H1 (cell line): ENCODE results near the gene NMNAT3. TPM values are rescaled to one million over a fixed set of nuclear protein-coding genes. Genes with fewer than 3 reads are reported as not detected.

ENCODE experiments used
- CTCF ChIA-PET: fragments of 300-600 bp; sonication (Branson Sonifier 250); formaldehyde crosslinking; loops from one replicate; lab custom pipeline; 2021; ENCODE audit not compliant: partially characterized antibody; lab: Charles Lee
- POLR2A ChIA-PET: fragments of 300-600 bp; sonication (Branson Sonifier 250); formaldehyde crosslinking; loops from one replicate; lab custom pipeline; 2021; ENCODE audit warnings: inconsistent platforms; ENCODE audit not compliant: partially characterized antibody; lab: Charles Lee
- DNase-seq, 2 experiments: peaks; one replicate each; pipeline versions ENCODE4 v3.0.0 to v3.0.0-alpha.2; 2010 to 2022; ENCODE audit warnings: low spot score in 2 of 2, low read depth in 1 of 2, mixed read lengths in 1 of 2
- FAIRE-seq: peaks from 2 replicates; lab custom pipeline; 2011; peaks lifted over from hg19 to GRCh38; lab: Jason Lieb, UNC
- H2AFZ ChIP-seq: 2 replicates; pipeline ENCODE4 v1.8.1; 2012; ENCODE audit warnings: low read length, inconsistent platforms
- H2AK5ac ChIP-seq: 2 replicates; pipeline ENCODE4 v1.6.1; 2013; ENCODE audit warnings: low read depth, low read length
- H2BK120ac ChIP-seq: replicated peaks from 2 replicates; pipeline ENCODE3; 2013; ENCODE audit warnings: low read depth, low read length, inconsistent platforms
- H2BK12ac ChIP-seq: 2 replicates; pipeline ENCODE4 v1.6.1; 2013; ENCODE audit warnings: low read depth, low read length
- H2BK15ac ChIP-seq: 2 replicates; pipeline ENCODE4 v1.6.1; 2013; ENCODE audit warnings: low read length
- H2BK20ac ChIP-seq: 2 replicates; pipeline ENCODE4 v1.6.1; 2013; ENCODE audit warnings: low read length
- H2BK5ac ChIP-seq: 2 replicates; pipeline ENCODE4 v1.6.1; 2013; ENCODE audit warnings: low read depth, low read length
- H3K14ac ChIP-seq: 2 replicates; pipeline ENCODE4 v1.6.1; 2013; ENCODE audit warnings: inconsistent platforms; ENCODE audit not compliant: insufficient read length
- H3K18ac ChIP-seq: 2 replicates; pipeline ENCODE4 v1.6.1; 2013; ENCODE audit warnings: low read length; ENCODE audit errors: extremely low read depth
- H3K23ac ChIP-seq: 2 replicates; pipeline ENCODE4 v1.6.1; 2013; ENCODE audit warnings: inconsistent platforms; ENCODE audit not compliant: insufficient read length
- H3K23me2 ChIP-seq: 2 replicates; pipeline ENCODE4 v1.6.1; 2013; ENCODE audit warnings: low read depth, low read length
- H3K27ac ChIP-seq: 2 replicates; pipeline ENCODE4 v1.6.1; 2011; ENCODE audit warnings: low read depth, low read length, inconsistent platforms
- H3K27me3 ChIP-seq, 4 experiments: replicated peaks in 1 of 4; 1 replicate in 1 of 4; 2 replicates in 3 of 4; pipeline versions ENCODE4 v1.6.1 to v1.8.1; 2011 to 2013; ENCODE audit warnings: low read length in 3 of 4, mild to moderate bottlenecking in 3 of 4, inconsistent platforms in 2 of 4, mixed read lengths in 2 of 4, moderate library complexity in 1 of 4; ENCODE audit not compliant: control insufficient read depth in 3 of 4, insufficient read depth in 3 of 4; ENCODE audit errors: extremely low read depth in 1 of 4
- H3K36me3 ChIP-seq, 4 experiments: 2 replicates each; pipeline versions ENCODE4 v1.6.1 to v1.8.1; 2011 to 2013; ENCODE audit warnings: mild to moderate bottlenecking in 4 of 4, low read length in 3 of 4, moderate library complexity in 2 of 4, control low read depth in 1 of 4, inconsistent platforms in 1 of 4; ENCODE audit not compliant: insufficient read depth in 4 of 4, control insufficient read depth in 2 of 4
- H3K4ac ChIP-seq: replicated peaks from 2 replicates; pipeline ENCODE3; 2013; ENCODE audit warnings: low read length, low read depth, mixed read lengths, inconsistent platforms; ENCODE audit not compliant: insufficient read length
- H3K4me1 ChIP-seq, 4 experiments: replicated peaks in 1 of 4; 1 replicate in 1 of 4; 2 replicates in 3 of 4; pipeline versions ENCODE4 v1.6.1 to v1.8.1; 2011 to 2013; ENCODE audit warnings: low read length in 3 of 4, inconsistent platforms in 2 of 4, mixed read lengths in 1 of 4; ENCODE audit not compliant: insufficient read depth in 4 of 4, control insufficient read depth in 3 of 4
- H3K4me2 ChIP-seq, 2 experiments: 2 replicates each; pipeline versions ENCODE4 v1.6.1 to v1.8.1; 2011 to 2013; ENCODE audit warnings: low read depth in 2 of 2, low read length in 2 of 2, control low read depth in 1 of 2, inconsistent platforms in 1 of 2, mild to moderate bottlenecking in 1 of 2; ENCODE audit not compliant: insufficient read depth in 1 of 2
- H3K4me3 ChIP-seq, 4 experiments: fragments of 200-600, 300-600 bp in 1 of 4; sonication (generic), shearing (Covaris generic), sonication (Bioruptor Twin) in 1 of 4; 2 replicates each; pipeline versions ENCODE4 v1.5.1 to v1.8.1; 2011 to 2016; ENCODE audit warnings: low read length in 4 of 4, low read depth in 3 of 4, control low read depth in 2 of 4, inconsistent platforms in 2 of 4, mild to moderate bottlenecking in 2 of 4, mixed read lengths in 1 of 4, moderate library complexity in 1 of 4; ENCODE audit not compliant: insufficient read depth in 2 of 4; ENCODE audit errors: extremely low read depth in 1 of 4
- H3K56ac ChIP-seq: replicated peaks from 2 replicates; pipeline ENCODE3; 2013; ENCODE audit warnings: low read depth, mild to moderate bottlenecking, mixed read lengths, low read length, inconsistent platforms; ENCODE audit not compliant: insufficient read length
- H3K79me1 ChIP-seq: 2 replicates; pipeline ENCODE4 v1.6.1; 2013; ENCODE audit warnings: low read depth, low read length, control low read depth
- H3K79me2 ChIP-seq, 2 experiments: 2 replicates each; pipeline versions ENCODE4 v1.6.1 to v1.8.1; 2012 to 2013; ENCODE audit warnings: low read length in 2 of 2, mild to moderate bottlenecking in 2 of 2, inconsistent platforms in 1 of 2; ENCODE audit not compliant: insufficient read depth in 2 of 2, control insufficient read depth in 1 of 2
- H3K9ac ChIP-seq, 4 experiments: replicated peaks in 1 of 4; 1 replicate in 1 of 4; 2 replicates in 3 of 4; pipeline versions ENCODE4 v1.6.1 to v1.8.1; 2011 to 2013; ENCODE audit warnings: low read depth in 3 of 4, low read length in 3 of 4, control low read depth in 2 of 4, mild to moderate bottlenecking in 2 of 4, moderate library complexity in 2 of 4, inconsistent platforms in 1 of 4; ENCODE audit errors: extremely low read depth in 1 of 4
- H3K9me3 ChIP-seq, 2 experiments: 2 replicates each; pipeline versions ENCODE4 v1.6.1 to v1.8.1; 2012 to 2013; ENCODE audit warnings: mild to moderate bottlenecking in 2 of 2, moderate library complexity in 2 of 2, control low read depth in 1 of 2, inconsistent platforms in 1 of 2, low read depth in 1 of 2, low read length in 1 of 2, mixed read lengths in 1 of 2; ENCODE audit not compliant: insufficient read depth in 2 of 2
- H4K20me1 ChIP-seq, 2 experiments: replicated peaks in 1 of 2; 2 replicates each; pipeline versions ENCODE3 to v1.8.1; 2011 to 2013; ENCODE audit warnings: inconsistent platforms in 2 of 2, low read length in 2 of 2, mild to moderate bottlenecking in 1 of 2; ENCODE audit not compliant: insufficient read depth in 2 of 2, control insufficient read depth in 1 of 2
- H4K5ac ChIP-seq: 2 replicates; pipeline ENCODE4 v1.6.1; 2013; ENCODE audit warnings: low read length, low read depth, mixed read lengths, inconsistent platforms; ENCODE audit not compliant: insufficient read length
- H4K8ac ChIP-seq: 2 replicates; pipeline ENCODE4 v1.8.0; 2013; ENCODE audit warnings: mild to moderate bottlenecking, moderate library complexity, low read length, inconsistent platforms; ENCODE audit not compliant: insufficient read depth; ENCODE audit errors: extremely low read depth
- H4K91ac ChIP-seq: replicated peaks from 2 replicates; pipeline ENCODE3; 2013; ENCODE audit warnings: low read length, mixed read lengths, inconsistent platforms; ENCODE audit not compliant: insufficient read length
- CTCF ChIP-seq, 3 experiments: IDR thresholded peaks; 1 replicate in 2 of 3; 2 replicates in 1 of 3; pipeline versions ENCODE4 v1.5.1 to v1.6.1; 2011; ENCODE audit warnings: low read length in 3 of 3, mild to moderate bottlenecking in 3 of 3, inconsistent platforms in 2 of 3, low read depth in 1 of 3, moderate library complexity in 1 of 3; ENCODE audit not compliant: insufficient read depth in 1 of 3; ENCODE audit errors: control extremely low read depth in 1 of 3
- HDAC2 ChIP-seq, 2 experiments: fragments of 300-600 bp in 1 of 2; sonication (generic) in 1 of 2; IDR thresholded peaks; 2 replicates each; pipeline ENCODE4 v1.6.1; 2011 to 2012; ENCODE audit warnings: low read depth in 2 of 2, low read length in 2 of 2, mild to moderate bottlenecking in 2 of 2, moderate library complexity in 2 of 2, borderline replicate concordance in 1 of 2, inconsistent platforms in 1 of 2
- JUN ChIP-seq: IDR thresholded peaks from 2 replicates; pipeline ENCODE4 v1.6.1; 2011; ENCODE audit warnings: low read depth, mild to moderate bottlenecking, improper control_type of control experiment, low read length
- KDM1A ChIP-seq: fragments of 200-600, 300-600 bp; sonication (generic); IDR thresholded peaks from 2 replicates; pipeline ENCODE4 v1.7.1; 2016; ENCODE audit warnings: mild to moderate bottlenecking, low read length, borderline replicate concordance
- RAD21 ChIP-seq, 2 experiments: IDR thresholded peaks in 1 of 2; conservative IDR thresholded peaks in 1 of 2; 2 replicates each; pipeline ENCODE4 v1.6.1; 2011; ENCODE audit warnings: low read depth in 2 of 2, low read length in 2 of 2, improper control_type of control experiment in 1 of 2, inconsistent platforms in 1 of 2, mild to moderate bottlenecking in 1 of 2, moderate library complexity in 1 of 2
- SIN3A ChIP-seq, 2 experiments: IDR thresholded peaks in 1 of 2; conservative IDR thresholded peaks in 1 of 2; 2 replicates each; pipeline ENCODE4 v1.6.1; 2011 to 2012; ENCODE audit warnings: low read length in 2 of 2, improper control_type of control experiment in 1 of 2, low read depth in 1 of 2, mild to moderate bottlenecking in 1 of 2
- TCF12 ChIP-seq: IDR thresholded peaks from 2 replicates; pipeline ENCODE4 v1.6.1; 2011; ENCODE audit warnings: low read depth, mild to moderate bottlenecking, low read length
- YY1 ChIP-seq: IDR thresholded peaks from 2 replicates; pipeline ENCODE4 v1.6.1; 2011; ENCODE audit warnings: low read depth, mild to moderate bottlenecking, low read length
- WGBS, 2 experiments: shearing (Covaris generic) in 1 of 2; methylation state at CpG; one replicate each; pipeline versions ENCODE4 v1.1.6 to v1.1.7; 2013 to 2015; ENCODE audit warnings: low lambda C conversion rate in 2 of 2, mixed read lengths in 2 of 2, inconsistent platforms in 1 of 2, low coverage in 1 of 2, missing lambda C conversion rate in 1 of 2; ENCODE audit not compliant: insufficient replicate concordance in 2 of 2, insufficient coverage in 1 of 2, insufficient read length in 1 of 2; ENCODE audit errors: extremely low coverage in 1 of 2, missing lambda C conversion rate in 1 of 2; 5-methylcytosine and 5-hydroxymethylcytosine counted together
- polyA plus RNA-seq, 7 experiments: library from polyadenylated mRNA; depleted of rRNA in 3 of 7; stranded (reverse) in 5 of 7; unstranded in 2 of 7; fragments of >200 nt in 5 of 7; fragments of 200-250 nt in 2 of 7; gene quantifications; 1 replicate in 5 of 7; 2 replicates in 1 of 7; 4 replicates in 1 of 7; pipeline versions ENCODE4 v1.2.1 to v1.2.3, GENCODE V29; 2011 to 2013; ENCODE audit warnings: missing spikeins in 2 of 7, mixed read lengths in 2 of 7
- total RNA-seq: library from RNA; stranded (reverse); fragmentation: NEBNext Ultra II Directional; extraction: Animal tissue kit (Norgen Biotek cat#: 25700); gene quantifications from 2 replicates; pipeline ENCODE4 v1.2.1, GENCODE V29; 2021

The NMNAT3 gene
- total and polyA plus RNA-seq, 2 of the 8 experiments (the other 6 are each of a cell fraction or from before 2014, with no cell fraction given), result 4.2 to 4.3 TPM

- H2AFZ ChIP-seq, result no peak overlapping the region
- no peaks in the 10 kb centered on the region for H3K36me3 ChIP-seq
- no peak overlapping the region for H2BK5ac ChIP-seq
- no peak for DNase-seq
- no peak overlapping the region for H2BK12ac ChIP-seq
- H3K79me1 ChIP-seq, result no peaks in the 10 kb centered on the region
- no peak overlapping the region for H3K4me2 ChIP-seq
- no peak overlapping the region for H3K56ac ChIP-seq
- no peaks in the 10 kb centered on the region for H3K79me2 ChIP-seq
- no peak overlapping the region for H3K4ac ChIP-seq
- no peaks in the 10 kb centered on the region for H3K9me3 ChIP-seq
- no peak overlapping the region for H2AK5ac ChIP-seq
- no peak overlapping the region for H2BK15ac ChIP-seq
- no peak overlapping the region for H4K5ac ChIP-seq
- ChIA-PET POLR2A (interaction anchor here (1.2 kb wide), 1 partner anchor 137 kb away, joined by 3 read pairs; no protein-coding TSS in a partner anchor), CTCF (interaction anchor here (0.6 to 6.4 kb wide), 53 partner anchors 9 to 567 kb away, joined by 3 to 116 read pairs (median 4); partner anchors contain the start of genes COPB2 and RBP2)
- no peaks in the 10 kb centered on the region for H3K23me2 ChIP-seq
- no peak overlapping the region for H3K4me3 ChIP-seq
- H3K14ac ChIP-seq, result no peak overlapping the region
- no peak overlapping the region for H3K27ac ChIP-seq
- H3K27me3 ChIP-seq, result no peaks in the 10 kb centered on the region
- no peak overlapping the region; the same call in 1 of the 2 replicates for H4K8ac ChIP-seq
- no peak overlapping the region for H3K23ac ChIP-seq
- no peak overlapping the region for H2BK120ac ChIP-seq
- no peak overlapping the region; a peak in 2 of 7 replicates for H3K9ac ChIP-seq
- 73% methylated on average over 1 of the region's 1 CpG; no CpG with 5 or more reads in 1 of the 2 experiments for WGBS, 2 experiments
- H3K4me1 ChIP-seq, result peaks cover 0 to 3% (median 0%) of the 10 kb centered on the region in 4 experiments; a peak in 1 of 7 replicates
- H4K20me1 ChIP-seq, result no peaks in the 10 kb centered on the region
- no peak overlapping the region for H3K18ac ChIP-seq
- FAIRE-seq, result peak; percentile 96
- H4K91ac ChIP-seq, result no peak overlapping the region
- no peak overlapping the region for H2BK20ac ChIP-seq
- TF ChIP-seq HDAC2 (IDR thresholded peaks at IDR 0.05; ENCODE audit: borderline replicate concordance in 1 of 2, low read depth in 2 of 2, low read length in 2 of 2) (peak in 1 of 2 experiments; percentile 94; a peak in 2 of 4 replicates), TCF12 (peak; percentile 74; the same call in 1 of the 2 replicates), CTCF (IDR thresholded peaks at IDR 0.05; ENCODE audit: control extremely low read depth in 1 of 3, insufficient read depth in 1 of 3, low read depth in 1 of 3, low read length in 3 of 3) (peak; percentile 65 to 96 (median 90)), SIN3A (conservative IDR thresholded peaks at IDR 0.05 in 1 of 2, IDR thresholded peaks at IDR 0.05 in 1 of 2; ENCODE audit: low read depth in 1 of 2, low read length in 2 of 2) (no peak), YY1 (peak; percentile 71), RAD21 (IDR thresholded peaks at IDR 0.05 in 1 of 2, conservative IDR thresholded peaks at IDR 0.05 in 1 of 2; ENCODE audit: low read depth in 2 of 2, low read length in 2 of 2) (peak; percentile 98 to 99), KDM1A (peak; percentile 96), JUN (no peak)
These were observed 115.7 kb downstream of the NMNAT3 start for GRCh38 chr3:139561959-139562676.
